ENCODE results near the gene PCNP.
"Not testable (repeated sequence)": the region's sequence is repeated elsewhere in the genome, so short reads cannot be mapped to it uniquely, and the experiment has no call there.

- not testable (repeated sequence) for TF ChIP-seq CTCF, EP300 (IDR thresholded peaks at IDR 0.05)
Measured at GRCh38 chr3:101551359-101552081, 22.5 kb upstream of the PCNP start.

Measured in ovary (tissue), 3 donors.